ENCODE results near the gene SYNGR4.

SYNGR4 gene

GRCh38 chr19:48419158-48419920 is 55.2 kb downstream of the SYNGR4 start:
- POLR2A ChIA-PET (ENCODE audit: low non-redundant PET): no interaction called here
- CTCF ChIA-PET: interaction anchor here (0.7 kb wide), 1 partner anchor 29 kb away, joined by 6 read pairs; no protein-coding TSS in a partner anchor
- TF ChIP-seq CTCF (conservative IDR thresholded peaks at IDR 0.05; ENCODE audit: low read depth): no peak
- no peak for DNase-seq (ENCODE audit: low spot score)
- no peak overlapping the region for H3K27ac ChIP-seq

GRCh38 chr19:48421548-48421947 is 57.4 kb downstream of the SYNGR4 start:
- TF ChIP-seq CTCF (conservative IDR thresholded peaks at IDR 0.05; ENCODE audit: low read depth): no peak
- ChIA-PET POLR2A (ENCODE audit: low non-redundant PET) (no interaction called here), CTCF (interaction anchor here (0.6 to 1.1 kb wide), 2 partner anchors 101 to 123 kb away, joined by 3 read pairs; no protein-coding TSS in a partner anchor)
- no peak for DNase-seq (ENCODE audit: low spot score)
- H3K27ac ChIP-seq: peak overlapping the region; percentile 79

- peak; percentile 63 for DNase-seq (ENCODE audit: low spot score)
- ChIA-PET CTCF (no interaction called here), POLR2A (ENCODE audit: low non-redundant PET) (no interaction called here)
- H3K27ac ChIP-seq: peak overlapping the region; percentile 76
- TF ChIP-seq CTCF (conservative IDR thresholded peaks at IDR 0.05; ENCODE audit: low read depth): no peak
These were observed 60.6 kb downstream of the SYNGR4 start for GRCh38 chr19:48424694-48425219.
